RWPE2 (cell line): ENCODE data around the gene CRIM1.
A peak's percentile ranks its signal among the peaks of the same experiment; 100 is the strongest.

Experiments used
- ATAC-seq: fragments of 200-7000 bp; cut with Tn5 transposase; 3 replicates; pipeline ENCODE4 v1.9.1; 2021; ENCODE audit warnings: low read depth
- DNase-seq: peaks from one replicate; pipeline ENCODE4 v3.0.0-alpha.2; 2020; ENCODE audit warnings: low spot score
- H3K27ac ChIP-seq: fragments of 450-650 bp; 2 replicates; pipeline ENCODE4 v1.5.1; 2017; ENCODE audit warnings: mild to moderate bottlenecking; ENCODE audit not compliant: poor library complexity, severe bottlenecking
- H3K27me3 ChIP-seq: fragments of 250-450 bp; sonication (Bioruptor Pico); 2 replicates; pipeline ENCODE4 v1.5.1; 2021; ENCODE audit warnings: mild to moderate bottlenecking, moderate library complexity; ENCODE audit not compliant: insufficient read depth, poor library complexity, severe bottlenecking
- H3K36me3 ChIP-seq: fragments of 250-450 bp; sonication (Bioruptor Pico); 2 replicates; pipeline ENCODE4 v1.5.1; 2020; ENCODE audit warnings: low read depth, mild to moderate bottlenecking, moderate library complexity
- H3K4me1 ChIP-seq: fragments of 250-450 bp; sonication (Bioruptor Pico); 2 replicates; pipeline ENCODE4 v1.5.1; 2021; ENCODE audit warnings: mild to moderate bottlenecking, moderate library complexity; ENCODE audit not compliant: insufficient read depth, poor library complexity, severe bottlenecking
- H3K4me3 ChIP-seq: fragments of 250-450 bp; sonication (Bioruptor Pico); 2 replicates; pipeline ENCODE4 v1.5.1; 2021; ENCODE audit warnings: mild to moderate bottlenecking, moderate library complexity; ENCODE audit not compliant: severe bottlenecking
- H3K9me3 ChIP-seq: fragments of 250-450 bp; sonication (Bioruptor Pico); 2 replicates; pipeline ENCODE4 v1.5.1; 2021; ENCODE audit warnings: mild to moderate bottlenecking, moderate library complexity; ENCODE audit not compliant: severe bottlenecking
- CTCF ChIP-seq: fragments of 450-650 bp; IDR thresholded peaks from one replicate; pipeline ENCODE4 v1.5.1; 2017; ENCODE audit warnings: mild to moderate bottlenecking, moderate library complexity; ENCODE audit not compliant: poor library complexity, severe bottlenecking

The CRIM1 gene

GRCh38 chr2:36407413-36407812 lies 51.8 kb downstream of the CRIM1 start:
- no peak for TF ChIP-seq CTCF
- Histone ChIP-seq H3K36me3 (peaks cover 42% of the 10 kb centered on the region), H3K27ac (peak overlapping the region; percentile 5), H3K4me1 (peaks cover 49% of the 10 kb centered on the region), H3K4me3 (no peak overlapping the region), H3K27me3 (no peaks in the 10 kb centered on the region), H3K9me3 (no peaks in the 10 kb centered on the region)
- ATAC-seq (no peak), DNase-seq (no peak)

GRCh38 chr2:36408198-36408703 lies 52.7 kb downstream of the CRIM1 start:
- H3K4me1 ChIP-seq = peaks cover 46% of the 10 kb centered on the region
- no peaks in the 10 kb centered on the region for H3K27me3 ChIP-seq
- ATAC-seq = no peak
- DNase-seq = no peak
- no peak for TF ChIP-seq CTCF
- peaks cover 50% of the 10 kb centered on the region for H3K36me3 ChIP-seq
- no peak overlapping the region for H3K4me3 ChIP-seq
- H3K9me3 ChIP-seq = no peaks in the 10 kb centered on the region
- peak overlapping the region; percentile 5 for H3K27ac ChIP-seq

GRCh38 chr2:36409335-36409734 lies 53.8 kb downstream of the CRIM1 start:
- TF ChIP-seq CTCF = no peak
- ATAC-seq (no peak), DNase-seq (no peak)
- no peak overlapping the region for H3K27ac ChIP-seq
- H3K4me3 ChIP-seq = no peak overlapping the region
- H3K36me3 ChIP-seq = peaks cover 59% of the 10 kb centered on the region
- H3K4me1 ChIP-seq = peaks cover 38% of the 10 kb centered on the region
- no peaks in the 10 kb centered on the region for H3K9me3 ChIP-seq
- H3K27me3 ChIP-seq = no peaks in the 10 kb centered on the region

GRCh38 chr2:36409935-36410334 lies 54.4 kb downstream of the CRIM1 start:
- no peaks in the 10 kb centered on the region for H3K9me3 ChIP-seq
- DNase-seq = no peak
- H3K4me3 ChIP-seq = no peak overlapping the region
- H3K27ac ChIP-seq = no peak overlapping the region
- TF ChIP-seq CTCF = no peak
- peaks cover 32% of the 10 kb centered on the region for H3K4me1 ChIP-seq
- no peak for ATAC-seq
- H3K36me3 ChIP-seq = peaks cover 54% of the 10 kb centered on the region
- no peaks in the 10 kb centered on the region for H3K27me3 ChIP-seq

GRCh38 chr2:36410681-36411080 lies 55.1 kb downstream of the CRIM1 start:
- ATAC-seq (no peak), DNase-seq (no peak)
- no peak for TF ChIP-seq CTCF
- H3K4me3 ChIP-seq = no peak overlapping the region
- peaks cover 25% of the 10 kb centered on the region for H3K4me1 ChIP-seq
- peaks cover 55% of the 10 kb centered on the region for H3K36me3 ChIP-seq
- H3K9me3 ChIP-seq = no peaks in the 10 kb centered on the region
- H3K27ac ChIP-seq = no peak overlapping the region
- H3K27me3 ChIP-seq = no peaks in the 10 kb centered on the region
